ENCODE results near the gene MACROD2. TPM values are rescaled to one million over a fixed set of nuclear protein-coding genes. Genes with fewer than 3 reads are reported as not detected.

Gene MACROD2
- total RNA-seq, 4 donors from 2014 or later = 12.6 to 60.3 (median 18.9) TPM

GRCh38 chr20:15556869-15557268 lies 1561.6 kb downstream of the MACROD2 start:
- Histone ChIP-seq H3K9me3 (no peaks in the 10 kb centered on the region), H3K4me3 (no peak overlapping the region), H3K27ac (no peak overlapping the region), H3K27me3 (no peaks in the 10 kb centered on the region), H3K36me3 (no peaks in the 10 kb centered on the region), H3K4me1 (no peaks in the 10 kb centered on the region)
- DNase-seq (ENCODE audit: low spot score in 2 of 2) = no peak
- 28% methylated on average over 1 of the region's 1 CpG for WGBS
- TF ChIP-seq CTCF (IDR thresholded peaks at IDR 0.05) (no peak), POLR2AphosphoS5 (IDR thresholded peaks at IDR 0.05) (no peak), EP300 (IDR thresholded peaks at IDR 0.05) (no peak), POLR2A (IDR thresholded peaks at IDR 0.05) (no peak)

GRCh38 chr20:15561070-15561569 lies 1565.8 kb downstream of the MACROD2 start:
- Histone ChIP-seq H3K4me3 (no peak overlapping the region), H3K36me3 (no peaks in the 10 kb centered on the region), H3K4me1 (no peaks in the 10 kb centered on the region), H3K27ac (no peak overlapping the region), H3K9me3 (no peaks in the 10 kb centered on the region), H3K27me3 (no peaks in the 10 kb centered on the region)
- WGBS = 79% methylated on average over 3 of the region's 3 CpGs
- TF ChIP-seq POLR2A (IDR thresholded peaks at IDR 0.05) (no peak), CTCF (IDR thresholded peaks at IDR 0.05) (no peak), POLR2AphosphoS5 (IDR thresholded peaks at IDR 0.05) (no peak), EP300 (IDR thresholded peaks at IDR 0.05) (no peak)
- DNase-seq (ENCODE audit: low spot score in 2 of 2) = no peak

GRCh38 chr20:15561707-15562404 lies 1566.5 kb downstream of the MACROD2 start:
- 77% methylated on average over 5 of the region's 5 CpGs for WGBS
- no peaks in the 10 kb centered on the region for H3K9me3 ChIP-seq
- no peaks in the 10 kb centered on the region for H3K27me3 ChIP-seq
- no peaks in the 10 kb centered on the region for H3K4me1 ChIP-seq
- no peaks in the 10 kb centered on the region for H3K36me3 ChIP-seq
- TF ChIP-seq EP300 (IDR thresholded peaks at IDR 0.05) (no peak), POLR2A (IDR thresholded peaks at IDR 0.05) (no peak), POLR2AphosphoS5 (IDR thresholded peaks at IDR 0.05) (no peak), CTCF (IDR thresholded peaks at IDR 0.05) (no peak)
- no peak overlapping the region for H3K27ac ChIP-seq
- no peak overlapping the region for H3K4me3 ChIP-seq
- no peak for DNase-seq (ENCODE audit: low spot score in 2 of 2)

- Histone ChIP-seq H3K27me3 (no peaks in the 10 kb centered on the region), H3K27ac (no peak overlapping the region), H3K9me3 (no peaks in the 10 kb centered on the region), H3K4me3 (no peak overlapping the region), H3K36me3 (no peaks in the 10 kb centered on the region), H3K4me1 (no peaks in the 10 kb centered on the region)
- no peak for TF ChIP-seq EP300 (IDR thresholded peaks at IDR 0.05)
- no peak for TF ChIP-seq POLR2A (IDR thresholded peaks at IDR 0.05)
- no peak for TF ChIP-seq CTCF (IDR thresholded peaks at IDR 0.05)
- TF ChIP-seq POLR2AphosphoS5 (IDR thresholded peaks at IDR 0.05) = no peak
- 62% methylated on average over 4 of the region's 4 CpGs for WGBS
- no peak for DNase-seq (ENCODE audit: low spot score in 2 of 2)
Observed at GRCh38 chr20:15563836-15564235, 1568.5 kb downstream of the MACROD2 start.

GRCh38 chr20:15564981-15565380 lies 1569.7 kb downstream of the MACROD2 start:
- DNase-seq (ENCODE audit: low spot score in 2 of 2) = no peak
- WGBS = 92% methylated on average over 3 of the region's 3 CpGs
- Histone ChIP-seq H3K4me1 (no peaks in the 10 kb centered on the region), H3K4me3 (no peak overlapping the region), H3K36me3 (no peaks in the 10 kb centered on the region), H3K9me3 (no peaks in the 10 kb centered on the region), H3K27ac (no peak overlapping the region), H3K27me3 (no peaks in the 10 kb centered on the region)
- TF ChIP-seq CTCF (IDR thresholded peaks at IDR 0.05) = no peak
- TF ChIP-seq POLR2A (IDR thresholded peaks at IDR 0.05) = no peak
- no peak for TF ChIP-seq POLR2AphosphoS5 (IDR thresholded peaks at IDR 0.05)
- no peak for TF ChIP-seq EP300 (IDR thresholded peaks at IDR 0.05)

All from suprapubic skin (tissue), 4 donors.